Right atrium auricular region (tissue), 2 donors: Measurements from ENCODE around the gene ARL8B. TPM values are rescaled to one million over a fixed set of nuclear protein-coding genes. Genes with fewer than 3 reads are reported as not detected.
"Not testable (repeated sequence)": the region's sequence is repeated elsewhere in the genome, so short reads cannot be mapped to it uniquely, and the experiment has no call there.

ENCODE experiments used
- DNase-seq: peaks from one replicate; pipeline ENCODE4 v3.0.0-alpha.2; 2019; ENCODE audit warnings: low spot score
- H3K27ac ChIP-seq, 2 donors: fragments of 200-600 bp; sonication (generic); 1 replicate in 1 of 2; 2 replicates in 1 of 2; pipeline ENCODE4 v1.5.1; 2016 to 2019
- H3K27me3 ChIP-seq, 2 donors: fragments of 200-600 bp; sonication (generic); one replicate each; pipeline versions ENCODE4 v1.5.1 to v1.6.0; 2017 to 2019
- H3K36me3 ChIP-seq: fragments of 200-600 bp; sonication (generic); one replicate; pipeline ENCODE4 v1.5.1; 2016
- H3K4me1 ChIP-seq, 2 donors: fragments of 200-600 bp; sonication (generic); one replicate each; pipeline versions ENCODE4 v1.5.1 to v1.6.0; 2017 to 2019
- H3K4me3 ChIP-seq, 2 donors: fragments of 200-600 bp; sonication (generic); 1 replicate in 1 of 2; 2 replicates in 1 of 2; pipeline ENCODE4 v1.5.1; 2017 to 2019; ENCODE audit warnings: mild to moderate bottlenecking in 1 of 2, moderate library complexity in 1 of 2
- H3K9me3 ChIP-seq, 2 donors: fragments of 200-600 bp; sonication (generic); one replicate each; pipeline ENCODE4 v1.5.1; 2019
- CTCF ChIP-seq, 2 donors: fragments of 200-600 bp; sonication (generic); IDR thresholded peaks; one replicate each; pipeline ENCODE4 v1.5.1; 2019; ENCODE audit warnings: antibody characterized with exemption in 2 of 2
- total RNA-seq, 2 donors: library from RNA; depleted of rRNA; stranded (reverse); fragments of >200 nt; gene quantifications; one replicate each; pipeline ENCODE4 v1.1.0, GENCODE V29; 2016

ARL8B gene
- total RNA-seq, 2 donors from 2014 or later: 33.9 to 35.6 TPM

DNA sequence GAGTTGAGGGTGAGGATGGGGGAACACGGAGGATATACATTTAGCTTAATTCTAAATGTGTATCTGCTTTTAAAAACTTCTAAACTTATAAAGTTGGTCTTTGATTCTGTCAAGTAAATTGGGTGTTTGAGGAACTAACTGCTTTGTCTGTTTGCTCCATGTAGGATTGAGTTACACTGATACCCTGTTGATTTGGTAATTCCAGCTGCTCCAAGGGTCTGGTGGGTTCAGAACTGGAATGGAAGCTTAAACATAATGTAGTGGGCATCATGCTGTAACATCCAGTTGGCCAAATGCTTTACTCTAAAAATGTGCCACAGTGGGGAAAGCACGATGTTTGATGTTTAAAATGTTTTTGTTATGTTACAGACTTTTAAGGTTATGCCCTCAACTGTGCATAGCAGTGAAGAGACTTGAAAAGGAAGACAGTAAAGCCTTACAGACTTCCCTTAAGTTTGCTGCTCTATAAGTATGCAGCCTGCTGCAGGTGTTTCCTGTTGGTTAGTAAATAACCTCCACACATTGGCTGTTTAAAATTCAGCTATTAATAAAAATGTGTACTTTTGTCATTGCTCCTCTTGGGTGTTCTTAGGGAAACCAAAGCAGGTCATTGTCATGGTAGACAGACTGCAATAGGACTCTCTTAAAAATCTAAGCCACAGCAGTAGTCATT is 59.5 kb downstream of the ARL8B start:
- H3K27ac ChIP-seq: no peak overlapping the region
- H3K9me3 ChIP-seq: no peaks in the 10 kb centered on the region
- H3K4me1 ChIP-seq: peaks cover 0 to 16% of the 10 kb centered on the region in 2 donors
- H3K4me3 ChIP-seq: no peak overlapping the region
- no peak for TF ChIP-seq CTCF (IDR thresholded peaks at IDR 0.05)
- peaks cover 46% of the 10 kb centered on the region for H3K36me3 ChIP-seq
- H3K27me3 ChIP-seq: no peaks in the 10 kb centered on the region
- DNase-seq: no peak

DNA sequence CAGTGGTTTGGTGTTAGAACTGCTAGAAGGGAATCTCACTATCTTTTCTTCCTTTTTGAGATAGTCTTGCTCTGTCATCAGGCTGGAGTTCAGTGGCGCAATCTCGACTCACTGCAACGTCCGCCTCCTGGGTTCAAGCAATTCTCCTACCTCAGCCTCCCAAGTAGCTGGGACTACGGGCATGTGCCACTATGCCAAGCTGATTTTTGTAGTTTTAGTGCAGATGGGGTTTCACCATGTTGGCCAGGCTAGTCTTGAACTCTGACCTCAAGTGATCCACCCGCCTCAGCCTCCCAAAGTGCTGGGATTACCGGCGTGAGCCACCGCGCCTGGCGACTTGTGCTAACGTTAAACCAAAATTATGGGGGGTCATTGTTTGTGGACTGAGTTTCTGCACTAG is 61.6 kb downstream of the ARL8B start:
- not testable (repeated sequence) for H3K9me3 ChIP-seq, H3K4me3 ChIP-seq, DNase-seq, H3K27me3 ChIP-seq
- peaks cover 34% of the 10 kb centered on the region for H3K36me3 ChIP-seq
- H3K4me1 ChIP-seq: peaks cover 0 to 19% of the 10 kb centered on the region in 2 donors
- peak overlapping the region in 1 of 2 donors; percentile 36 for H3K27ac ChIP-seq

GRCh38 chr3:5184499-5184898 is 62.4 kb downstream of the ARL8B start:
- no peak for TF ChIP-seq CTCF (IDR thresholded peaks at IDR 0.05)
- H3K4me1 ChIP-seq: peaks cover 0 to 26% of the 10 kb centered on the region in 2 donors
- no peaks in the 10 kb centered on the region for H3K9me3 ChIP-seq
- H3K36me3 ChIP-seq: peaks cover 26% of the 10 kb centered on the region
- H3K27ac ChIP-seq: no peak overlapping the region
- no peak overlapping the region for H3K4me3 ChIP-seq
- H3K27me3 ChIP-seq: no peaks in the 10 kb centered on the region
- no peak for DNase-seq

DNA sequence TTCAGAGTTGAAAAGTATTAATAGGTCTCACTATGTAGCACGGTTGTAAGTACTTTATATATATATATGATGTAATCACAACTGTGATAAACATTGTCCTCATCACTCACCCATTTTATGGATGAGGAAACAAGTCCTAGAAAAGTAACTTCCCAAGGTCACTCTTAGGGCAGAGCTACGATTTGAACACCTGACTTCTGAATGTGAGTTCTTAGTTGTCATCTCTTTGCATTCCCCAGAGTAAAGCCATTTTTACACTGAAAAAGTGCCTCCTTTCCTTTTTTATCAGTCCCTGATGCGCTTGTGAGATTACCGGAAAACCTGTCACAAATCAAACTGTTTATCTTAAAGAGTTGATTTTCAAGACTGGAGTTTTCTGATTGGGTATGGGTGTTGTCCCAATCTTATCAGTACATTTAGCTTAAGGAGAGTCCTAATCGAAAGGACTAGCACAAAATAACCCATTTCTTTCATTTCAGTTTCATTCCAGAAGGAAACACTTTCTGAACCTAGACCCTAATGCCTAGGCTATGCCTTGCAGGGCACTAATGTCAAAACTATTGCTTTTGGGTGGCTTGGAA is 63.1 kb downstream of the ARL8B start:
- Histone ChIP-seq H3K9me3 (no peaks in the 10 kb centered on the region), H3K27me3 (no peaks in the 10 kb centered on the region), H3K4me1 (peaks cover 0 to 33% of the 10 kb centered on the region in 2 donors), H3K4me3 (no peak overlapping the region), H3K27ac (peak overlapping the region in 1 of 2 donors; percentile 26), H3K36me3 (peaks cover 19% of the 10 kb centered on the region)
- no peak for TF ChIP-seq CTCF (IDR thresholded peaks at IDR 0.05)
- DNase-seq: no peak

GRCh38 chr3:5186089-5186857 is 64.2 kb downstream of the ARL8B start:
- Histone ChIP-seq H3K4me1 (peaks cover 0 to 39% of the 10 kb centered on the region in 2 donors), H3K9me3 (no peaks in the 10 kb centered on the region), H3K27me3 (no peaks in the 10 kb centered on the region), H3K36me3 (peaks cover 11% of the 10 kb centered on the region), H3K27ac (peak overlapping the region; percentile 95 to 97), H3K4me3 (peak overlapping the region; percentile 39 to 100)
- TF ChIP-seq CTCF (IDR thresholded peaks at IDR 0.05): no peak
- DNase-seq: no peak

DNA sequence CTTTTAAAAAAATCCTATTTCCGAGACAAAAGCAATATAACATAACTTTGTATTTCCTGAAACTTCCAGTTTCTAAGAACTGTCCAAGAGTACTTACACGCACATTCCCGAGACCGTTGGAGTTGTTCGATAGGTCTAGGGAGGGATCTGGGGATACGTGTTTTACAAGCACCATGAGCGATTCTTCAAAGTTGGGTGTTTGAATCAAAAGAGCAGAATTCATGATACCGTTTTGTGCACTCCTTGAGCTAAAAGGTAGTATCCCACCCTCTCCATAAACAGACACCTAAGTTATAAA is 64.7 kb downstream of the ARL8B start:
- Histone ChIP-seq H3K36me3 (peaks cover 6% of the 10 kb centered on the region), H3K4me1 (peaks cover 0 to 39% of the 10 kb centered on the region in 2 donors), H3K4me3 (peak overlapping the region; percentile 39 to 100), H3K27ac (peak overlapping the region; percentile 95 to 97), H3K9me3 (no peaks in the 10 kb centered on the region), H3K27me3 (no peaks in the 10 kb centered on the region)
- no peak for DNase-seq
- TF ChIP-seq CTCF (IDR thresholded peaks at IDR 0.05): no peak
